GM20000 (cell line): ENCODE data around the gene DOK7.

ENCODE experiments used
- DNase-seq: peaks from one replicate; pipeline ENCODE4 v3.0.0; 2012; ENCODE audit warnings: low spot score
- CTCF ChIP-seq: IDR thresholded peaks from 2 replicates; pipeline ENCODE4 v1.5.1; 2012; ENCODE audit warnings: mild to moderate bottlenecking, control low read depth; ENCODE audit errors: extremely low read depth, missing control alignments

DOK7 gene

DNA sequence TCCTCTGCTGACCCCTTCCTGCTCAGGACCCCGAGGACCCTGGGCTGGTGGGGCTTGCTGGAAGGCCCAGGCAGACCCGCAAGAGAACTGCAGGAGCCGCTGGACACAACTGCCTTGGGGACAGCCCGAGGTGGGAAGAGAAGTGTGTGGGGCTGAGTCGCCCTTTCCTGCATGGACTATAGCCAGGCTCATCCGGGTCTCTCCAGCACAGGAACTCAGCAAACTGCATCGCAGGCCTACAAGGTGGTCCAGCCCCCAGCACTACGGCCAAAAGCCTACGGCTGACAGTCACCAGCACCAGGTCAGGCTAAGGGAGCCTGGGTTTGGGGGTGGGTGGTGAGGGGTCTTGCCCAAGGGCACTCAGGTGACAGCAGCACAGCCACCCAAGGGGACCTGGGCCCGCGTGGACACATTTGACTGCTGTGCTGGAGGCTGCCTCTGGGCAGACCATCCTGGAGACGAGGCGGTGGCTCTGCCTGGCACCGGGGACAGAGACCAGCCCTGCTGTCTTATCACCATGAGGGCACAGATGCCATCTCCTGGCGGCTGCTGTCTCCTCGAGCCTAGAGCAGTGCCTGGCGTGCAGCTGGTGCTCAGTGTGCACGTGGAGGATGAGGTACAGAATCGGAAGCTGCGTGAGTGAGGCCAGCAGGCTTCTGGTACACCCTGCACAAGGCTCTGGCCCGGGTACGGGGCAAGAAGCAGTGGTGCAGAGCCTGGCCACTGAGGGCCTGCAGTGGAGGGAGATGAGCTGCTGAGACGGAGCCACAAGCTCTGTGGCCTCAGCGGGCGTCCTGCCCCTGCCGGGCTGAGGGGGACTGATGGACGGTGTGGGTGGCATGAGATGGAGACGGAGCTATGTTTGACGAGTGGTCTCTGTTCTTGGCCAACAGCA lies 54.0 kb downstream of the DOK7 start:
- no peak for TF ChIP-seq CTCF
- no peak for DNase-seq

- TF ChIP-seq CTCF, result no peak
- no peak for DNase-seq
Observed at GRCh38 chr4:3517731-3518510, 54.8 kb downstream of the DOK7 start.

DNA sequence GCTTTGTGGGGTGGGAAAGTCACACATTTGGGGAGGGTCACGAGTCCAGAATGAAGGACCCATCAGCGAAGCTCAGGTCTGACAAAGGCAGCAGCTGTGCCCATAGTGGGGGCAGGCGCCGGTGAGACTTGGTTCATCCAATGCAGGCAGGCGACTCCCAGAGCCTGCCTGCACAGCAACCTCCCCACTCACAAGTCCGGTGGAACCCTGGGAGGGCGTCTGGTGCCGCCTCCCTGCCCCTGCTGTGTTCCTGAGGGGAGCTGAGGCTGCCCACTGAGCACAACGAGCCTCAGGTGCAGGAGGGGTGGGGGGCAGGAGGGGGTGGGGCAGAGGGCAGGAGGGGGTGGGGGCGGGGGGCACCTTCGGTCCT lies 55.4 kb downstream of the DOK7 start:
- TF ChIP-seq CTCF, result no peak
- DNase-seq, result no peak

DNA sequence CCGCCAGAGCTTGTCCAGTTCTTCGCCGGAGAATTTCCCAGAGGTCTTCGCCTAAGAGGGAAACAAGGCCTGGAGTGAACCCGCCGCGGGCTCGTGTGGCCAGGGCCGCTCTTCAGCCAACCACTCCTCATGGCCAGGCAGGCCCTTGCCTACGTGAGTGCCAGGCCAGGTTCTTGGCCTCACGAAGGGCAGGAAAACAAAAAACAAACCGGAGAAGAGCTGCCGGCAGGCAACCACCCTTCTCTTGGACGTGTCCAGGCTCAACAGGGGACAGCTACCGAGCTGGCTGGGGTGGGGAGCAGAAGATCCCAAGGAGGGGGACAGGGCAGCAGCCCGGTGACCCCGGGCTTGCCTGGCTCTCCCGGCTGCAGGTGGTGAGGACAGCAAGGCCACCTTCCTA lies 55.8 kb downstream of the DOK7 start:
- TF ChIP-seq CTCF, result no peak
- no peak for DNase-seq

GRCh38 chr4:3519468-3520264 lies 56.6 kb downstream of the DOK7 start:
- no peak for TF ChIP-seq CTCF
- no peak for DNase-seq

DNA sequence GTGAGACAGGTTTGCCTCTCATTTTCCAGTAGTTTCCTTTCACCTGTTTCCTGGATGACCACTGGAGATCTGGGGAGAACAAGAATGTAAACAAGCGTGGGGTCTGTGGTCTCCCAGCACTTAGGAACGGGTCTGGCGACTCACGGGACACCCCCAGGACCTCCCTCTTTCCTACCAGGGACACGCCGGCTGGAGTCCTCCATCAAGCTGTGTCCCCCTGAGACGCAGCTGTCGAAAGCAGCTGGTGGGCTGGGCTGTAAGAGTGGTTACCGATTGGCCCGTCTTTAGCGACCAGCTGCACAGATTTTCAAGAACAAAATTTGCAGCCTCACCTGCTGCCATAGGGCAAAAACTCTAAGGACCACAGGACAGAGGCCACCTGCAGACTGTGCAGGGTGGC lies 57.2 kb downstream of the DOK7 start:
- no peak for TF ChIP-seq CTCF
- DNase-seq, result no peak
